Measurements from ENCODE around the gene NDUFS8.

DNA sequence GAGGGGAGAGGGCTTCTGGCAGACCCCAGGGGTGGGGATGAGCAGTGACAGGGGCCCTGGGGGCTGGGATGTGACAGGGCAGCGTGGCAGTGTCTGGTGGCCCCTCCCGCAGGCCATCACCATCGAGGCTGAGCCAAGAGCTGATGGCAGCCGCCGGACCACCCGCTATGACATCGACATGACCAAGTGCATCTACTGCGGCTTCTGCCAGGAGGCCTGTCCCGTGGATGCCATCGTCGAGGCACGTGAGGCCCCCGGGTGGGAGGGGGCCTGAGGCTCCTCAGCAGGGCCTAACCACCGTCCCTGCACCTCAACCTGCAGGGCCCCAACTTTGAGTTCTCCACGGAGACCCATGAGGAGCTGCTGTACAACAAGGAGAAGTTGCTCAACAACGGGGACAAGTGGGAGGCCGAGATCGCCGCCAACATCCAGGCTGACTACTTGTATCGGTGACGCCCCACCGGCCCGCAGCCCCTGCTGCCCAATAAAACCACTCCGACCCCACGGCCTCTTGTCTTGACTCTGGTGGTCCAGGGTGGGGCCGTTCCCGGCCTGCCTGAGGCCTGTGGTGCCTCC is 5.7 kb downstream of the NDUFS8 start:
- TF ChIP-seq EZH2 (IDR thresholded peaks at IDR 0.05; ENCODE audit: insufficient read depth, poor library complexity, severe bottlenecking), result no peak
- no peak for TF ChIP-seq EZH2phosphoT487 (IDR thresholded peaks at IDR 0.05; ENCODE audit: insufficient read depth, low read depth)
